ENCODE data around the gene ZSCAN25.
"Not testable (repeated sequence)": the region's sequence is repeated elsewhere in the genome, so short reads cannot be mapped to it uniquely, and the experiment has no call there.

ZSCAN25 gene

DNA sequence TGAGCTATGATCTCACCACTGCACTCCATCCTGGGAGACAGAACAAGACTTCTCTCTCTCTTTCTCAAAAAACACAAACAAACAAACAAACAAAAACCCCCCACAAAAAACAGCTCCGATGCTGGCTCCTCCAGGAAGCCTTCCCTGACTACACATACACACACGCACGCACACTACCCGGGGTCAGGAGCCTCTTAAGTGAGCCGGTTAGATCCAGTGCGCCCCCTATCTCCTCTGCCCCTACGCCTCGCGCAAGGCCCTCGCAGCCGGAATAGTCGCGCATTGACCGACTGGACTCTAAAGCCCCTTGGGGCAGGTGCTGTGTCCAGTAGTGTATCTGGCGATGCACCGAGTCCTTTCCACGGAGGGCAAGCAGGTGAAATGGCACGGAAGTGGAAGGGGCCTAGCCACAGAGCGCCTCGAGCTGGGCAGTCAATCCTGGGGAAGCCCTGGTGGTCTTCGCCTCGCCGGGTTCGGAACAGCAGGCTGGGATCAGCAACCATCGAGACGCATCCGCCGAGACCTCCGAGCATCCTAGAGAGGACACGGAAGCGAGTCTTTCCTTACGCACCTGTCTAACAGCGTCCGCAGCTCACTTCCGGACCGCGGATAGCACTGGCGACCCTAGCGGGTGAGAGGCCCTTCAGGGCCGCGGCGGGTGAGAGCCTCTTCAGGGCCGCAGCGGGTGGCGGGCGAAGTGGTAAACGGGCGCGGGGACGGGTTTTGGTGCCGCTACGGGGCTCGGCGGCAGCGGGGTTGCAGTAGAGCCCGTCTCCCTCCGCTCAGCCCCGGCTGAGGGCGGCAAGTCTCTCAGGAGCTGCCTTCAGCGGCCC is at the start of gene ZSCAN25:
TSS of gene ZSCAN25 (plus strand) at position 588 of the 833 bp plus-strand sequence. CDS start 2,661 bp downstream, outside the sequence.
- peaks cover 36% of the 10 kb centered on the region for H3K4me1 Mint-ChIP-seq (ENCODE audit: low read depth)
- peaks cover 30% of the 10 kb centered on the region for H3K36me3 Mint-ChIP-seq (ENCODE audit: low read depth)
- H3K27me3 Mint-ChIP-seq (ENCODE audit: low read depth): no peaks in the 10 kb centered on the region
- H3K4me3 Mint-ChIP-seq: peak within 1 kb of the TSS; percentile 94
- H3K27ac Mint-ChIP-seq: peak within 1 kb of the TSS; percentile 91
- no peaks in the 10 kb centered on the region for H3K9me3 Mint-ChIP-seq

DNA sequence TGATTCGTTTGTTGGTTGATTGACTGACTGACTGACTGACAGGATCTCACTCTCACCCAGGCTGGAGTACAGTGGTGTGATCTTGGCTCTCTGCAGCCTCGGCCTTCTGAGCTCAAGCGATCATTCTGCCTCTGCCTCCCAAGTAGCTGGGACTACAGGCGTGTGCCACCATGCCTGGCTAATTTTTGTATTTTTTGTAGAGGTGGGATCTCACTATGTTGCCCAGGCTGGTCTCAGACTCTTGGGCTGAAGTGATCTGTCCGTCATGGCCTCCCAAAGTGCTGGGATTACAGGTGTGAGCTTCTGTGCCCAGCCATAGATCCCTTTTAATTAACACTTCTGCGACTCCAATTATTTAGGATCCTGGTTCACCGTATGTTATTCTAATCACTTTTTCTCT is 48.0 kb upstream of the ZSCAN25 start:
- H3K27ac Mint-ChIP-seq: not testable (repeated sequence)

DNA sequence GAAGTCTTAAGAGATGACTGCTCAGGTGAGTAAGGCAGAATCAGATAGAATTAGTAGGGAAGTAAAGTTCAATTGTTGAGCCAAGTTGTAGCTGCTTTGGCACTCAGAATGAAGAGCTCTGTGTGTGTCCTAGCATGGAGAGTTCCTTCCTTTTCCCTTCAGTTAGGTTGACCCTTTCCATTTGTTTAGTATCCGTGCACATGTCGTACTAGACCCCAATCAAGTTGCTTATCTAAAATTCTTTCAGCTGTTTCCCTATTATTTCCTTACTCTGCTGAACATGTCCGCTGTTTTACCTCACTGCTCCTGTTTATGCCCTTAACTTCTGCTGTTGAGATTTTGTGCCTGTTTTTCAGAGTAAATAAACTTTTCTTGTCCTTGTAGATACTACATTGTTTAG is 45.0 kb upstream of the ZSCAN25 start:
- no peaks in the 10 kb centered on the region for H3K4me1 Mint-ChIP-seq (ENCODE audit: low read depth)
- peaks cover 37% of the 10 kb centered on the region for H3K36me3 Mint-ChIP-seq (ENCODE audit: low read depth)
- no peak overlapping the region for H3K4me3 Mint-ChIP-seq
- H3K9me3 Mint-ChIP-seq: no peaks in the 10 kb centered on the region
- H3K27ac Mint-ChIP-seq: no peak overlapping the region
- H3K27me3 Mint-ChIP-seq (ENCODE audit: low read depth): no peaks in the 10 kb centered on the region

More for the DNA sequence above, 48.0 kb upstream of the ZSCAN25 start:
- not testable (repeated sequence) for H3K4me1 Mint-ChIP-seq (ENCODE audit: low read depth); H3K27me3 Mint-ChIP-seq (ENCODE audit: low read depth); H3K4me3 Mint-ChIP-seq; H3K9me3 Mint-ChIP-seq
- peaks cover 56% of the 10 kb centered on the region for H3K36me3 Mint-ChIP-seq (ENCODE audit: low read depth)

DNA sequence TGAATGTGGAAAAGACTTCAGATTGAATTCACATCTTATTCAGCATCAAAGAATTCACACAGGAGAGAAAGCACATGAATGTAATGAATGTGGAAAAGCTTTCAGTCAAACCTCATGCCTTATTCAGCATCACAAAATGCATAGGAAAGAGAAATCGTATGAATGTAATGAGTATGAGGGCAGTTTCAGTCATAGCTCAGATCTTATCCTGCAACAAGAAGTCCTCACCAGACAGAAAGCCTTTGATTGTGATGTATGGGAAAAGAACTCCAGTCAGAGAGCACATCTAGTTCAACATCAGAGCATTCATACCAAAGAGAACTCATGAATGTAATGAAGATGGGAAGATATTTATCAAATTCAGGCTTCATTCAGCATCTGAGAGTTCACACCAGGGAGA is 43.5 kb upstream of the ZSCAN25 start:
- Mint-ChIP-seq H3K27ac (no peak overlapping the region), H3K4me1 (ENCODE audit: low read depth) (no peaks in the 10 kb centered on the region), H3K27me3 (ENCODE audit: low read depth) (no peaks in the 10 kb centered on the region), H3K4me3 (no peak overlapping the region), H3K9me3 (no peaks in the 10 kb centered on the region), H3K36me3 (ENCODE audit: low read depth) (peaks cover 37% of the 10 kb centered on the region)

DNA sequence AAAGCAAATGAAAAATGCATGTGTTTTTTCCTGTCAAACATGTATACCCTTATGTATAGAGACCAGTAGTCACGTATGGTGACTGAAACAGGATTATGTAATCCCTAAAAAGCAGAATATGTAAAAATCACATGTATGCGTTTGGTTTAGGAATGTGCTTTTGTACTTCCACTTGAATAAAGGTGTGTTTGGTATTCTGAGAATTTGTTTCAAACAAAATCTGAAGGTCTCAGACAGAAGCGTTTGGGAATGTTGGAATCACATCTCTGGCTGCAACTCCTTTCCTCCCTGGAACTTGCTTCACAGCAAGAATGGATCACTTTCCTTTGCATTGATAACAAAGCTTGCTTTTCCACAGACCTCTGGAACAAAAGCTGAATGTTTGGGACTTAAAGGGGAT is 40.5 kb upstream of the ZSCAN25 start:
- no peaks in the 10 kb centered on the region for H3K9me3 Mint-ChIP-seq
- H3K4me1 Mint-ChIP-seq (ENCODE audit: low read depth): peaks cover 11% of the 10 kb centered on the region
- H3K27ac Mint-ChIP-seq: no peak overlapping the region
- H3K27me3 Mint-ChIP-seq (ENCODE audit: low read depth): no peaks in the 10 kb centered on the region
- H3K36me3 Mint-ChIP-seq (ENCODE audit: low read depth): peaks cover 22% of the 10 kb centered on the region
- no peak overlapping the region for H3K4me3 Mint-ChIP-seq

DNA sequence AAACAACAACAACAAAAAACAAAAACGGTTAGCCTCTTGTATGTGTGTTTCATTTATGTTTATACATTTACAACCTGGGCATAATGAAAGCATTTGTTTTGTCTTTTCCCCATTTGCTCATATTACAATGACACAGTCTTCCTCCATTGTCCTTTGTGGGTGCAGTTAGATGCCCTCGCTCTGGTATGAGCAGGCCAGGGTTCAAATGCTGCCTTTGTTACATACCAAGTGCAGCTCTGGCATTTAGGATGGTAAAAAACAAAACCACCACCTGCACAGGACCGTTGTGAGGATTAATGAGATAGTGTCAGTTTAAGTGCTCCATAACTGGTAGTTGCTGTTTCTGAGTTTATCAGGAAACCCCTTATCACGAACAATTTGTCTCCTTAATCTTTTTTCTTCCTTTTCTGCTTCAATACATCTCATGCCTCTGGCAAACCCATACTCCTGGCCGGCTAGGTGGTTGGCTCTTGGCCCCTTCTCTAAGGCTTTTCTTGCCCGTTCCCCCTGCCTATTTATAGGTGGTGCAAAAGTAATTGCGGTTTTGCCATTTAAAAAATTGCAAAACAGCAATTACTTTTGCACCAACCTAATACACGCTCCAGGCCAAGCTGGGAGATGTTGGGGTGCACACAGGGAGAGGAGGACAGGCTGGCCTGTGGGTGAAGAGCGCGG is 37.3 kb upstream of the ZSCAN25 start:
- Mint-ChIP-seq H3K9me3 (no peaks in the 10 kb centered on the region), H3K27me3 (ENCODE audit: low read depth) (no peaks in the 10 kb centered on the region), H3K4me1 (ENCODE audit: low read depth) (peaks cover 12% of the 10 kb centered on the region), H3K4me3 (peak overlapping the region; percentile 50), H3K27ac (no peak overlapping the region), H3K36me3 (ENCODE audit: low read depth) (no peaks in the 10 kb centered on the region)

DNA sequence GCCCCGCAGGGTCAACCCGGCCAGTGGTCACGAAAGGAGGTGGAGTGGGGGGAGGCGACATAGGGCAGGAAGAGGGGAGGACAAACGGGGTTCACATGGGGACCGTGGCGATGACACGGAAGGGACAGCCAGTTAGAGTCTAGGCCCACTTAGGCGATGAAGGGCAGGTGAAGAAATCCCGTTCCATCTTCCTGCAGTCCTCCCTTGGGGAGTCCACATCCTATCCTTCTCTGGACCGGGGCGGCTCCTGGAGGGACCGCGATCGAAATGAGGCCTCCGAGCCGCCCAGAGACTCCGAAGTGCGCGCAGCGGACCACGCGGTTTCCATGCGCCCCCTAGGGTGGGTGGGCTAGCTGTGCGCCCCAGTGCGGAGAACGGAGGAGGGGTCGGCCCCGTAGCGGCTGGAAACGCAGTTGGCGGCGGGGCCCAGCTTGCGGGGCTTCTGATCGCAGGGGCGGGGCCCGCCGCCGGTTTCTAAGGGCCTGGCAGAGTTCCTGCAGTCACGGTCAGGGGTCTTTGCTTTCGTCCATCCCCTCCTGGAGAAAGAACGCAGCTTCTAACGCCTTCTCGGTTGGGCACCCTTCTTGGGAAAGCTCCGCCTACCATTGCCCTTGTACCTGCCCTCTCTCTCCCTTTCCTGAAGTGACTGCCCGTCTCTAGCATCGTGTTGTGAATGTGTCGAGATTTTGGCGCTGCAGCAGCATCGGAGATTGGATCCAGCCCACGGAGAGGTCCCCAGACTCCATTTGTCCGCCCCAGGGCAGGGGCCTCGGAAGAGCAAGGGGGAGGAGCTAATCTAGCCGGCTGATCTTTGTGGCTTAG is 36.6 kb upstream of the ZSCAN25 start:
- Mint-ChIP-seq H3K36me3 (ENCODE audit: low read depth) (no peaks in the 10 kb centered on the region), H3K27me3 (ENCODE audit: low read depth) (no peaks in the 10 kb centered on the region), H3K9me3 (no peaks in the 10 kb centered on the region), H3K27ac (no peak overlapping the region), H3K4me1 (ENCODE audit: low read depth) (peaks cover 12% of the 10 kb centered on the region), H3K4me3 (peak overlapping the region; percentile 82)

DNA sequence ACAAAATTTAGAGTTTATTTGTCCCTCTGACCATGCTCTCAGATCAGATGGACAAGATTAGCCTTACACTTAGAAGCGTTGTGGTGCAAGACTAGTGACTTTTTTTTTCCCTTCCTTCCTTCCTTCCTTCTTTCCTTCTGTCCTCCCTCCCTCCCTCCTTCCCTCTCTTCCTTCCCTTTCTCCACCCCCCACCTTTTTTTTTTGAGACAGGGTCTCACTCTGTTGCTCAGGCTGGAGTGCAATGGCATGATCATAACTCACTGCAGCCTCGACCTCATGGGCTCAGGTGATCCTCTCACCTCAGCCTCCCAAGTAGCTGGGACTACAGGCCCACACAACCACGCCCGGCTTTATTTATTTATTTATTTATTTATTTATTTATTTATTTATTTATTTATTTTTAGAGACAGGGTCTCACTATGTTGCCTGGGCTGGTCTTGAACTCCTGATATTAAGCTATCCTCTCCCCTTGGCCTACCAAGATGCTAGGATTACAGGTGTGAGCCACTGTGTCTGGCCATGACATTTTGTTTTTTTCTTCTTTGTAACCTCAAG is 35.9 kb upstream of the ZSCAN25 start:
- not testable (repeated sequence) for H3K36me3 Mint-ChIP-seq (ENCODE audit: low read depth); H3K27me3 Mint-ChIP-seq (ENCODE audit: low read depth); H3K9me3 Mint-ChIP-seq; H3K27ac Mint-ChIP-seq
- H3K4me1 Mint-ChIP-seq (ENCODE audit: low read depth): peaks cover 12% of the 10 kb centered on the region
- H3K4me3 Mint-ChIP-seq: peak overlapping the region; percentile 82

DNA sequence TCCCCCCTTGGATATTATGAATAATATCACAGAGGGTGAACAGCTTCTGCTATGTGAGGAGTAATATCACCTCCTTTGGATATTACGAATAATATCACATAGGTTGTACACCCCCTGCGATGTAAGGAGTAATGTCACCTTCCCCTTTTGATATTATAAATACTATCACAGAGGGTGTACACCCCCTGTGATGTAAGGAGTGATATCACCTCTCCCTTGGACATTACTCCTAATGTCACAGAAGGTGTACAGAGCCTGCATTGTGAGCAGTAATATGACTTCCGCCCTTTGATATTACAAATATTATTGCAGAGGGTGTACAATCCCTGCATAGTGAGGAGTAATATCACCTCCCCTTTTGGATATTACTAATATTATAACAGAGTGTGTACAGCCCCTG is 27.9 kb upstream of the ZSCAN25 start:
- H3K4me1 Mint-ChIP-seq (ENCODE audit: low read depth): no peaks in the 10 kb centered on the region
- no peaks in the 10 kb centered on the region for H3K27me3 Mint-ChIP-seq (ENCODE audit: low read depth)
- no peaks in the 10 kb centered on the region for H3K9me3 Mint-ChIP-seq
- no peak overlapping the region for H3K4me3 Mint-ChIP-seq
- H3K27ac Mint-ChIP-seq: no peak overlapping the region
- no peaks in the 10 kb centered on the region for H3K36me3 Mint-ChIP-seq (ENCODE audit: low read depth)

DNA sequence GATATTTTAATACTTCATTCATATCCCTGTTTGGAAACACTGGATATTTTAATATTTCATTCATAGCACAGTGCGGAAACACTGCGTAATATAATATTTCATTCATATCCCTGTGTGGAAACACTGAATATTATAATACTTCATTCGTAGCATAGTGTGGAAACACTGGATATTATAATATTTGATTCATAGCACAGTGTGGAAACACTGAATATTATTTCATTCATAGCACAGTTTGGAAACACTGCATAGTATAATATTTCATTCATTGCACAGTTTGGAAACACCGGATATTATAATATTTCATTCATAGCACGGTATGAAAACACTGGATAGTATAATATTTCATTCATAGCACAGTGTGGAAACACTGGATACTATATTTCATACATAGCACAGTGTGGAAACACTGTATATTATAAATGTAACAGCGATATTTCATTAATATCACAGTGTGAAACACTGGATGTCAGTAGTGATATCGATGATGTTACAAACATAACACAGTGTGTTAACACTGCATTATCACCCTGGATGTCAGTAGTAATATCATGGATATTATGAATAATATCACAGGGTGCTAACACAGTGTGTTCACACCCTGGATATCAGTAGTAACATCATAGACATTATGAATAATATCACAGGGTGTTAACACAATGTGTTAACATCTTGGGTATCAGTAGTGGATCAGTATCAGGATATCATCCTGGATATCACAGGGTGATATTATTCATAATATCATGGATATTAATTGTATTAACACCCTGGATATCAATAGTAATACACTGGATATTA is 21.6 kb upstream of the ZSCAN25 start:
- no peak overlapping the region for H3K27ac Mint-ChIP-seq
- no peaks in the 10 kb centered on the region for H3K4me1 Mint-ChIP-seq (ENCODE audit: low read depth)
- no peak overlapping the region for H3K4me3 Mint-ChIP-seq
- H3K27me3 Mint-ChIP-seq (ENCODE audit: low read depth): no peaks in the 10 kb centered on the region
- no peaks in the 10 kb centered on the region for H3K9me3 Mint-ChIP-seq
- H3K36me3 Mint-ChIP-seq (ENCODE audit: low read depth): no peaks in the 10 kb centered on the region

DNA sequence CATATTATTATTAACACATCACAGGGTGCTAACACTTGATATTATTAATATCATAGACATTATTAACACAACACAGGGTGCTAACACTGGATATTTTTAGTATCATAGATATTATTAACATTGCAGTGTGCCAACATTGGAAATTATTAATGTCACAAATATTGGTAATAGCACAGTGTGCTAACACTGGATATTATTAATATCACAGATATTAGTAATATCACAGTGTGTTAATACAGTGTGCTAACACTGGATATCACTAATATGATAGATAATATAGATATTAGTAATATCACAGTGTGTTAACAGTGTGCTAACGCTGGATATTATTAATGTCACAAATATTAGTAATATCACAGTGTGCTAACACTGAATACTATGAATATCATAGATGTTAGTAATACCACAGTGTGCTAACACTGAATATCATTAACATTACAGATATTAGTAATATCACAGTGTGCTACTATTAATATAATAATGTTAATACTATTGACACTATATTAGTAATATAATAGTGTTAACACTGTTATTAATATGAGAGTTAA is 20.3 kb upstream of the ZSCAN25 start:
- H3K27ac Mint-ChIP-seq: no peak overlapping the region
- no peak overlapping the region for H3K4me3 Mint-ChIP-seq
- H3K27me3 Mint-ChIP-seq (ENCODE audit: low read depth): no peaks in the 10 kb centered on the region
- no peaks in the 10 kb centered on the region for H3K36me3 Mint-ChIP-seq (ENCODE audit: low read depth)
- no peaks in the 10 kb centered on the region for H3K4me1 Mint-ChIP-seq (ENCODE audit: low read depth)
- no peaks in the 10 kb centered on the region for H3K9me3 Mint-ChIP-seq

DNA sequence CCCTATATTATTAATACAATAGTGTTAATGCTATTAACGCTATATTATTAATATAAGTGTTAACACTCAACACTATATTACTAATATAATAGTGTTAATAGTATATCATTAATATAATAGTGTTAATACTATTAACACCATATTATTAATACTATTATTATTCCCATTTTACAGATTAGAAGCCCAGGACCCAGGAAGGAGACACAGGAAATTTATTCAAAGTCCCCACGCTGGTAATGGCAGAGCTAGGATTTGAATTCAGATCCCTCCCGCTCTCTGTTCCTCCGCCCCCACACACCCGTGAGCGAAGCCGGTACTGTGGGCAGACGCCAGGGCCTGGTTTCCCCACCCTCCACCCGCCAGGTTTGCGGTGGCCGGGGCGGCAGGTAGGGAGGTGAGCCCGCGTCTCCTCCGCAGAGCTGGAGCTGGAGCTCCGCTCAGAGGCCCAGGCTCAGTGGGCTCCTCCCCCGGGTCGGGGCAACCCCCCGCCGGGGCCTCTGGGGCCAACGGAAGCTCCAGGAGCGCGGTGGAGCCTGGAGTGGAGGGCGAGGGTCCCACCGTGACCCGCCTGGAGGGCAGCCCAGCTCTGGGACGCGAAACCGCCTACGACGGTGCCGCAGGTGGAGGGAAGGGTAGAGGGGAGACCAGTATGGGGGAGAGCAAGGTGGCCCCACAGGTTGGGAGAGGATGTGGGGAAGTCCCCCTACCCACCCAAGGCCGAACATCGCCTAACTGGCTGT is 18.8 kb upstream of the ZSCAN25 start, which contains the start of gene TMEM225B:
TSS of gene TMEM225B (plus strand) at position 506 of the 740 bp plus-strand sequence. CDS start 6,122 bp downstream, outside the sequence.
- H3K27me3 Mint-ChIP-seq (ENCODE audit: low read depth): no peaks in the 10 kb centered on the region

DNA sequence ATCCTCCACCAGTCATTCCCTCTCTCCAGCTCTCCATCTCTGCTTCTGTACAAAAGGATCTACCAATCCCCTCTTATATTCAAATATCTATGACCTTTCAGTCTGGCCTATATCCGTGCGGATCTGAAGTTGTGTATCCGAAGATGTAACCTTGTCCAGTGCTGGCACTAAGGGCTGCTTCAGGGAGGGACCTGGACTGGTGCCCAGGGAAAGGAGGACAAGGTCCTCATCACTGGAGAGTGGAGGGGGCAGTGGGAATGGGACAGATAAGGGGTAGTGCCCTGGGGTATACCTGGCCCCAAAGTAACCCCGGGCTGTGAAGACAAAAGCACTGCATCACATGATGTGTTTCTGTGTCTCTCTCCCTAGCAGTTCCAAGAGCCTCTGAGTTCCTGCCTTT is 16.9 kb upstream of the ZSCAN25 start:
- H3K4me3 Mint-ChIP-seq: no peak overlapping the region
- no peaks in the 10 kb centered on the region for H3K27me3 Mint-ChIP-seq (ENCODE audit: low read depth)
- peaks cover 2% of the 10 kb centered on the region for H3K4me1 Mint-ChIP-seq (ENCODE audit: low read depth)
- H3K36me3 Mint-ChIP-seq (ENCODE audit: low read depth): no peaks in the 10 kb centered on the region
- H3K9me3 Mint-ChIP-seq: no peaks in the 10 kb centered on the region
- peak overlapping the region; percentile 13 for H3K27ac Mint-ChIP-seq

More for the DNA sequence above, 18.8 kb upstream of the ZSCAN25 start, which contains the start of gene TMEM225B:
- Mint-ChIP-seq H3K4me1 (ENCODE audit: low read depth) (peaks cover 2% of the 10 kb centered on the region), H3K4me3 (no peak within 1 kb of the TSS), H3K36me3 (ENCODE audit: low read depth) (no peaks in the 10 kb centered on the region), H3K27ac (no peak within 1 kb of the TSS), H3K9me3 (no peaks in the 10 kb centered on the region)
